IPS DF 4.7 (cell line): ENCODE data around the gene IQGAP2.
"Not testable (repeated sequence)": the region's sequence is repeated elsewhere in the genome, so short reads cannot be mapped to it uniquely, and the experiment has no call there.

ENCODE experiments used
- DNase-seq: peaks from one replicate; pipeline ENCODE4 v3.0.0-alpha.2; 2013; ENCODE audit warnings: low spot score; ENCODE audit errors: extremely low read depth

IQGAP2 gene

GRCh38 chr5:76415855-76416254, 12.8 kb downstream of the IQGAP2 start:
- DNase-seq, result no peak

GRCh38 chr5:76419597-76420298, 16.7 kb downstream of the IQGAP2 start:
- no peak for DNase-seq

GRCh38 chr5:76422227-76422626, 19.1 kb downstream of the IQGAP2 start:
- no peak for DNase-seq

GRCh38 chr5:76422742-76423141, 19.7 kb downstream of the IQGAP2 start:
- no peak for DNase-seq

GRCh38 chr5:76425146-76425545, 22.1 kb downstream of the IQGAP2 start:
- no peak for DNase-seq

- no peak for DNase-seq
These were observed 23.1 kb downstream of the IQGAP2 start for GRCh38 chr5:76425928-76426804.

GRCh38 chr5:76427206-76428140, 24.4 kb downstream of the IQGAP2 start:
- DNase-seq, result no peak

GRCh38 chr5:76428550-76428949, 25.5 kb downstream of the IQGAP2 start:
- not testable (repeated sequence) for DNase-seq

- no peak for DNase-seq
These were observed 30.2 kb downstream of the IQGAP2 start for GRCh38 chr5:76433261-76433660.

GRCh38 chr5:76437507-76437906, 34.4 kb downstream of the IQGAP2 start:
- DNase-seq, result not testable (repeated sequence)

GRCh38 chr5:76438025-76438424, 34.9 kb downstream of the IQGAP2 start:
- no peak for DNase-seq

- no peak for DNase-seq
These were observed 36.1 kb downstream of the IQGAP2 start for GRCh38 chr5:76439201-76439600.

- DNase-seq, result no peak
These were observed 36.8 kb downstream of the IQGAP2 start for GRCh38 chr5:76439929-76440328.

GRCh38 chr5:76441101-76441500, 38.0 kb downstream of the IQGAP2 start:
- no peak for DNase-seq

- DNase-seq, result no peak
These were observed 39.0 kb downstream of the IQGAP2 start for GRCh38 chr5:76441890-76442673.

- no peak for DNase-seq
These were observed 40.1 kb downstream of the IQGAP2 start for GRCh38 chr5:76443066-76443800.

- no peak for DNase-seq
These were observed 42.0 kb downstream of the IQGAP2 start for GRCh38 chr5:76445063-76445462.

- no peak for DNase-seq
These were observed 42.7 kb downstream of the IQGAP2 start for GRCh38 chr5:76445830-76446229.

GRCh38 chr5:76446776-76447175, 43.7 kb downstream of the IQGAP2 start:
- no peak for DNase-seq

- DNase-seq, result no peak
These were observed 46.5 kb downstream of the IQGAP2 start for GRCh38 chr5:76449606-76450005.
